ENCODE results near the gene RABL2B.
"Not testable (repeated sequence)": the region's sequence is repeated elsewhere in the genome, so short reads cannot be mapped to it uniquely, and the experiment has no call there.

Gene RABL2B

GRCh38 chr22:50783033-50783879 lies at the start of gene RABL2B:
Gene RABL2B (minus strand): TSS chr22:50783636. CDS start chr22:50782294, 1,342 bp downstream.
- DNase-seq (ENCODE audit: low read depth, low spot score): peak; percentile 77

- not testable (repeated sequence) for DNase-seq (ENCODE audit: low read depth, low spot score)
Observed at GRCh38 chr22:50786936-50787335, 3.5 kb upstream of the RABL2B start.

GRCh38 chr22:50785289-50785688 lies 1.9 kb upstream of the RABL2B start:
- DNase-seq (ENCODE audit: low read depth, low spot score): not testable (repeated sequence)

- DNase-seq (ENCODE audit: low read depth, low spot score): not testable (repeated sequence)
Observed at GRCh38 chr22:50783880-50784276, 442 bp upstream of the RABL2B start.

GRCh38 chr22:50782253-50782652 lies 1.2 kb downstream of the RABL2B start:
- not testable (repeated sequence) for DNase-seq (ENCODE audit: low read depth, low spot score)

GRCh38 chr22:50780244-50780643 lies 3.2 kb downstream of the RABL2B start:
- not testable (repeated sequence) for DNase-seq (ENCODE audit: low read depth, low spot score)

GRCh38 chr22:50777631-50778030 lies 5.8 kb downstream of the RABL2B start:
- not testable (repeated sequence) for DNase-seq (ENCODE audit: low read depth, low spot score)

GRCh38 chr22:50775132-50775531 lies 8.3 kb downstream of the RABL2B start:
- DNase-seq (ENCODE audit: low read depth, low spot score): not testable (repeated sequence)

- not testable (repeated sequence) for DNase-seq (ENCODE audit: low read depth, low spot score)
Observed at GRCh38 chr22:50764288-50764687, 19.1 kb downstream of the RABL2B start.

GRCh38 chr22:50761829-50762228 lies 21.6 kb downstream of the RABL2B start:
- DNase-seq (ENCODE audit: low read depth, low spot score): not testable (repeated sequence)

- DNase-seq (ENCODE audit: low read depth, low spot score): not testable (repeated sequence)
Observed at GRCh38 chr22:50759597-50760341, 23.7 kb downstream of the RABL2B start.

- peak; percentile 24 for DNase-seq (ENCODE audit: low read depth, low spot score)
Observed at GRCh38 chr22:50756949-50757491, 26.4 kb downstream of the RABL2B start.

- DNase-seq (ENCODE audit: low read depth, low spot score): not testable (repeated sequence)
Observed at GRCh38 chr22:50756406-50756805, 27.0 kb downstream of the RABL2B start.

- DNase-seq (ENCODE audit: low read depth, low spot score): not testable (repeated sequence)
Observed at GRCh38 chr22:50755251-50755650, 28.2 kb downstream of the RABL2B start.

- not testable (repeated sequence) for DNase-seq (ENCODE audit: low read depth, low spot score)
Observed at GRCh38 chr22:50749302-50750074, 33.9 kb downstream of the RABL2B start.

- DNase-seq (ENCODE audit: low read depth, low spot score): not testable (repeated sequence)
Observed at GRCh38 chr22:50748630-50749029, 34.8 kb downstream of the RABL2B start.

- DNase-seq (ENCODE audit: low read depth, low spot score): not testable (repeated sequence)
Observed at GRCh38 chr22:50747521-50747920, 35.9 kb downstream of the RABL2B start.

- DNase-seq (ENCODE audit: low read depth, low spot score): not testable (repeated sequence)
Observed at GRCh38 chr22:50744424-50744823, 39.0 kb downstream of the RABL2B start.

- DNase-seq (ENCODE audit: low read depth, low spot score): not testable (repeated sequence)
Observed at GRCh38 chr22:50740714-50741113, 42.7 kb downstream of the RABL2B start.

- no peak for DNase-seq (ENCODE audit: low read depth, low spot score)
Observed at GRCh38 chr22:50739894-50740293, 43.5 kb downstream of the RABL2B start.

- no peak for DNase-seq (ENCODE audit: low read depth, low spot score)
Observed at GRCh38 chr22:50739279-50739691, 44.2 kb downstream of the RABL2B start.

All from activated CD4-positive, CD25-positive, alpha-beta regulatory T cell treated with anti-CD3 and anti-CD28 coated beads, Interleukin-2, amount 50 U/mL, for 16 hours (primary cell).